H9 (cell line): ENCODE data around the gene MAD1L1. TPM values are rescaled to one million over a fixed set of nuclear protein-coding genes. Genes with fewer than 3 reads are reported as not detected.

Source experiments
- DNase-seq: peaks from one replicate; pipeline ENCODE4 v3.0.0-alpha.2; 2017
- H2AFZ ChIP-seq: one replicate; pipeline ENCODE4 v1.6.1; 2013; ENCODE audit warnings: mild to moderate bottlenecking, low read length, control low read depth, moderate library complexity
- H2AK5ac ChIP-seq: 2 replicates; pipeline ENCODE4 v1.6.1; 2013; ENCODE audit warnings: low read length, control low read depth, mixed read lengths; ENCODE audit not compliant: insufficient read length
- H2BK120ac ChIP-seq: one replicate; pipeline ENCODE4 v1.6.1; 2013; ENCODE audit warnings: low read depth, mild to moderate bottlenecking, low read length, control low read depth, inconsistent platforms; ENCODE audit not compliant: poor library complexity, severe bottlenecking
- H2BK12ac ChIP-seq: 2 replicates; pipeline ENCODE4 v1.6.1; 2013; ENCODE audit warnings: low read length, control low read depth, mixed read lengths, low read depth; ENCODE audit not compliant: insufficient read length
- H2BK15ac ChIP-seq: 2 replicates; pipeline ENCODE4 v1.6.1; 2013; ENCODE audit warnings: low read depth, low read length, control low read depth
- H2BK20ac ChIP-seq: one replicate; pipeline ENCODE4 v1.6.1; 2013; ENCODE audit warnings: low read depth, mild to moderate bottlenecking, low read length, control low read depth, inconsistent platforms; ENCODE audit not compliant: poor library complexity, severe bottlenecking
- H2BK5ac ChIP-seq: 2 replicates; pipeline ENCODE4 v1.6.1; 2013; ENCODE audit warnings: low read length, control low read depth, mixed read lengths; ENCODE audit not compliant: insufficient read length
- H3K14ac ChIP-seq: 2 replicates; pipeline ENCODE4 v1.6.1; 2013; ENCODE audit warnings: low read length, control low read depth; ENCODE audit not compliant: insufficient read depth
- H3K18ac ChIP-seq: 2 replicates; pipeline ENCODE4 v1.6.1; 2013; ENCODE audit warnings: low read depth, mild to moderate bottlenecking, mixed read lengths, low read length, control low read depth; ENCODE audit not compliant: insufficient read length
- H3K23ac ChIP-seq: 2 replicates; pipeline ENCODE4 v1.6.1; 2013; ENCODE audit warnings: low read length, control low read depth, mixed read lengths, low read depth; ENCODE audit not compliant: insufficient read length
- H3K23me2 ChIP-seq: 2 replicates; pipeline ENCODE4 v1.6.1; 2013; ENCODE audit warnings: low read depth, mild to moderate bottlenecking, mixed read lengths, low read length, control low read depth; ENCODE audit not compliant: insufficient read length, poor library complexity, severe bottlenecking
- H3K27ac ChIP-seq: 2 replicates; pipeline ENCODE4 v1.5.1; 2013; ENCODE audit warnings: low read length, control low read depth, mixed read lengths, low read depth; ENCODE audit not compliant: insufficient read length
- H3K27me3 ChIP-seq: 2 replicates; pipeline ENCODE4 v1.6.1; 2013; ENCODE audit warnings: low read length, control low read depth, inconsistent platforms; ENCODE audit not compliant: insufficient read depth
- H3K4ac ChIP-seq: 2 replicates; pipeline ENCODE4 v1.6.1; 2013; ENCODE audit warnings: low read depth, mild to moderate bottlenecking, control low read depth, inconsistent platforms, low read length, moderate library complexity
- H3K4me1 ChIP-seq: 2 replicates; pipeline ENCODE4 v1.6.1; 2013; ENCODE audit warnings: low read length, control low read depth, inconsistent platforms; ENCODE audit not compliant: insufficient read depth
- H3K4me2 ChIP-seq: 2 replicates; pipeline ENCODE4 v1.6.1; 2013; ENCODE audit warnings: low read length, control low read depth, mixed read lengths; ENCODE audit not compliant: insufficient read length, insufficient read depth
- H3K56ac ChIP-seq: 2 replicates; pipeline ENCODE4 v1.6.1; 2013; ENCODE audit warnings: low read depth, mild to moderate bottlenecking, mixed read lengths, low read length, control low read depth; ENCODE audit not compliant: insufficient read length
- H3K79me1 ChIP-seq: 2 replicates; pipeline ENCODE4 v1.6.1; 2013; ENCODE audit warnings: low read depth, mild to moderate bottlenecking, moderate library complexity, low read length, control low read depth, inconsistent platforms; ENCODE audit not compliant: insufficient read depth, poor library complexity, severe bottlenecking
- H3K79me2 ChIP-seq: 2 replicates; pipeline ENCODE4 v1.6.1; 2013; ENCODE audit warnings: low read length, control low read depth, inconsistent platforms; ENCODE audit not compliant: insufficient read depth
- H3K9ac ChIP-seq: 2 replicates; pipeline ENCODE4 v1.6.1; 2013; ENCODE audit warnings: low read length, control low read depth, mixed read lengths; ENCODE audit not compliant: insufficient read length; ENCODE audit errors: extremely low read depth
- H3K9me3 ChIP-seq: one replicate; pipeline ENCODE4 v1.6.1; 2013; ENCODE audit warnings: low read depth, low read length, inconsistent platforms; ENCODE audit not compliant: control insufficient read depth
- H3T11ph ChIP-seq: one replicate; pipeline ENCODE4 v1.6.1; 2013; ENCODE audit warnings: mild to moderate bottlenecking, low read length, control low read depth, inconsistent platforms
- H4K20me1 ChIP-seq: one replicate; pipeline ENCODE4 v1.6.1; 2013; ENCODE audit not compliant: control insufficient read depth, insufficient read length, insufficient read depth
- H4K5ac ChIP-seq: 2 replicates; pipeline ENCODE4 v1.6.1; 2013; ENCODE audit warnings: low read depth, mild to moderate bottlenecking, mixed read lengths, low read length, control low read depth; ENCODE audit not compliant: insufficient read length
- H4K8ac ChIP-seq: replicated peaks from 2 replicates; pipeline ENCODE4 v1.6.1; 2013; ENCODE audit warnings: low read length, control low read depth, mixed read lengths, low read depth; ENCODE audit not compliant: insufficient read length
- H4K91ac ChIP-seq: 2 replicates; pipeline ENCODE4 v1.6.1; 2013; ENCODE audit warnings: low read depth, mild to moderate bottlenecking, moderate library complexity, mixed read lengths, low read length, control low read depth; ENCODE audit not compliant: insufficient read length
- H3K27ac Mint-ChIP-seq, 3 experiments: 2 replicates in 2 of 3; 3 replicates in 1 of 3; pipeline ENCODE4 v1.8.0; 2020 to 2021; ENCODE audit warnings: mixed read lengths in 3 of 3, mild to moderate bottlenecking in 1 of 3, moderate library complexity in 1 of 3
- H3K27me3 Mint-ChIP-seq: 2 replicates; pipeline ENCODE4 v1.8.0; 2021; ENCODE audit warnings: low read depth, mild to moderate bottlenecking, moderate library complexity, mixed read lengths
- H3K36me3 Mint-ChIP-seq, 3 experiments: 2 replicates in 2 of 3; 3 replicates in 1 of 3; pipeline ENCODE4 v1.8.0; 2020 to 2021; ENCODE audit warnings: low read depth in 3 of 3, mixed read lengths in 3 of 3; ENCODE audit not compliant: insufficient read depth in 1 of 3
- H3K4me1 Mint-ChIP-seq, 2 experiments: 2 replicates each; pipeline ENCODE4 v1.8.0; 2020; ENCODE audit warnings: mixed read lengths in 2 of 2
- H3K4me3 Mint-ChIP-seq, 2 experiments: 2 replicates in 1 of 2; 3 replicates in 1 of 2; pipeline ENCODE4 v1.8.0; 2020 to 2021; ENCODE audit warnings: mild to moderate bottlenecking in 2 of 2, mixed read lengths in 2 of 2, moderate library complexity in 1 of 2
- H3K9me3 Mint-ChIP-seq, 2 experiments: 2 replicates in 1 of 2; 3 replicates in 1 of 2; pipeline ENCODE4 v1.8.0; 2020; ENCODE audit warnings: mild to moderate bottlenecking in 2 of 2, mixed read lengths in 2 of 2, moderate library complexity in 1 of 2
- WGBS: extraction: QIAGEN DNeasy Blood & Tissue Kit; methylation state at CpG from one replicate; pipeline ENCODE4 v1.1.7; 2013; ENCODE audit warnings: missing lambda C conversion rate, low lambda C conversion rate, mixed read lengths; ENCODE audit not compliant: insufficient read length; ENCODE audit errors: extremely low coverage; 5-methylcytosine and 5-hydroxymethylcytosine counted together
- total RNA-seq: library from RNA; stranded (reverse); gene quantifications from 2 replicates; pipeline ENCODE4 v1.2.1, GENCODE V29; 2021
- TF ChIP-seq, protein P1 (sequence below): fragments of 200-600 bp; sonication (generic); conservative IDR thresholded peaks from 3 replicates; pipeline ENCODE4 v1.8.0; 2021; ENCODE audit warnings: antibody characterized with exemption, mild to moderate bottlenecking

Gene MAD1L1
- total RNA-seq, 1 experiment from 2014 or later, result 39.0 TPM

DNA sequence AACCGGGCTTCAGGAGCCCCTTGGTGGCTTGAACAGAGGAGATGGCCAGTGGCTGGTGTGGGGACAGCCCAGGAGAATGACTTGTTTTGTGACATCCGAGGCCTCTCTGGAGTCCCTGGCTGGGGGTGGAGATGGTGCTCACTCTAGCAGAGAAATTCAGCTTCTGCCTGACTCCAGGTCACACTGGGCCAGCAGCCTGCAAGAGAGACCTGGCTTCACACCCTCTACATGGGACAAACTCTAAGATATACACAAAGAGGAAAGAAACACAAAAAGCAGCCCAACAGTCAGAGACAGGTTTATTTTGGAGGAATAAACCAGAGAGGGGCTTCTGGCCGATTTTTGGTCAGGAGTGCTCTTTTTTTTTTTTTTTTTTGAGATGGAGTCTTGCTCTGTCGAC is 429.8 kb downstream of the MAD1L1 start:
- Histone ChIP-seq H3K79me1 (no peaks in the 10 kb centered on the region), H3K9ac (no peak overlapping the region), H3K79me2 (no peaks in the 10 kb centered on the region), H2BK12ac (no peak overlapping the region), H3K4me1 (no peaks in the 10 kb centered on the region), H3K27me3 (no peaks in the 10 kb centered on the region), H3K23ac (no peak overlapping the region), H4K5ac (no peak overlapping the region), H2BK5ac (no peak overlapping the region), H3K23me2 (no peaks in the 10 kb centered on the region), H3K18ac (no peak overlapping the region), H4K20me1 (no peaks in the 10 kb centered on the region), H3K4me2 (no peak overlapping the region), H2AK5ac (no peak overlapping the region), H2BK120ac (no peak overlapping the region), H3K4ac (no peak overlapping the region), H3K9me3 (no peaks in the 10 kb centered on the region), H4K91ac (no peak overlapping the region), H3K56ac (no peak overlapping the region), H3K14ac (no peak overlapping the region), H3T11ph (no peak overlapping the region), H2BK20ac (no peak overlapping the region), H2AFZ (no peak overlapping the region), H2BK15ac (no peak overlapping the region), H4K8ac (no peak overlapping the region), H3K27ac (no peak overlapping the region)
- WGBS, result no CpG with 5 or more reads among the region's 4 CpGs
- Mint-ChIP-seq H3K36me3 (peaks cover 0 to 18% (median 5%) of the 10 kb centered on the region in 3 experiments; a peak in 4 of 7 replicates), H3K27ac (no peak overlapping the region), H3K27me3 (peaks cover 12% of the 10 kb centered on the region), H3K9me3 (peaks cover 31 to 35% of the 10 kb centered on the region in 2 experiments), H3K4me3 (no peak overlapping the region; a peak in 1 of 5 replicates), H3K4me1 (peaks cover 0 to 7% of the 10 kb centered on the region in 2 experiments; a peak in 2 of 4 replicates)
- no peak for DNase-seq
- TF ChIP-seq, protein P1, sequence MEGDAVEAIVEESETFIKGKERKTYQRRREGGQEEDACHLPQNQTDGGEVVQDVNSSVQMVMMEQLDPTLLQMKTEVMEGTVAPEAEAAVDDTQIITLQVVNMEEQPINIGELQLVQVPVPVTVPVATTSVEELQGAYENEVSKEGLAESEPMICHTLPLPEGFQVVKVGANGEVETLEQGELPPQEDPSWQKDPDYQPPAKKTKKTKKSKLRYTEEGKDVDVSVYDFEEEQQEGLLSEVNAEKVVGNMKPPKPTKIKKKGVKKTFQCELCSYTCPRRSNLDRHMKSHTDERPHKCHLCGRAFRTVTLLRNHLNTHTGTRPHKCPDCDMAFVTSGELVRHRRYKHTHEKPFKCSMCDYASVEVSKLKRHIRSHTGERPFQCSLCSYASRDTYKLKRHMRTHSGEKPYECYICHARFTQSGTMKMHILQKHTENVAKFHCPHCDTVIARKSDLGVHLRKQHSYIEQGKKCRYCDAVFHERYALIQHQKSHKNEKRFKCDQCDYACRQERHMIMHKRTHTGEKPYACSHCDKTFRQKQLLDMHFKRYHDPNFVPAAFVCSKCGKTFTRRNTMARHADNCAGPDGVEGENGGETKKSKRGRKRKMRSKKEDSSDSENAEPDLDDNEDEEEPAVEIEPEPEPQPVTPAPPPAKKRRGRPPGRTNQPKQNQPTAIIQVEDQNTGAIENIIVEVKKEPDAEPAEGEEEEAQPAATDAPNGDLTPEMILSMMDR, result no peak
